ENCODE data around the gene SAMM50.
A peak's percentile ranks its signal among the peaks of the same experiment; 100 is the strongest.

SAMM50 gene

GRCh38 chr22:44028091-44028490, 72.8 kb downstream of the SAMM50 start:
- no peak for DNase-seq (ENCODE audit: low read depth, low spot score)

- no peak for DNase-seq (ENCODE audit: low read depth, low spot score)
Observed at GRCh38 chr22:44029069-44029468, 73.8 kb downstream of the SAMM50 start.

- DNase-seq (ENCODE audit: low read depth, low spot score): no peak
Observed at GRCh38 chr22:44030051-44030701, 74.9 kb downstream of the SAMM50 start.

- no peak for DNase-seq (ENCODE audit: low read depth, low spot score)
Observed at GRCh38 chr22:44030702-44031082, 75.5 kb downstream of the SAMM50 start.

- DNase-seq (ENCODE audit: low read depth, low spot score): no peak
Observed at GRCh38 chr22:44031158-44031952, 76.1 kb downstream of the SAMM50 start.

DNA sequence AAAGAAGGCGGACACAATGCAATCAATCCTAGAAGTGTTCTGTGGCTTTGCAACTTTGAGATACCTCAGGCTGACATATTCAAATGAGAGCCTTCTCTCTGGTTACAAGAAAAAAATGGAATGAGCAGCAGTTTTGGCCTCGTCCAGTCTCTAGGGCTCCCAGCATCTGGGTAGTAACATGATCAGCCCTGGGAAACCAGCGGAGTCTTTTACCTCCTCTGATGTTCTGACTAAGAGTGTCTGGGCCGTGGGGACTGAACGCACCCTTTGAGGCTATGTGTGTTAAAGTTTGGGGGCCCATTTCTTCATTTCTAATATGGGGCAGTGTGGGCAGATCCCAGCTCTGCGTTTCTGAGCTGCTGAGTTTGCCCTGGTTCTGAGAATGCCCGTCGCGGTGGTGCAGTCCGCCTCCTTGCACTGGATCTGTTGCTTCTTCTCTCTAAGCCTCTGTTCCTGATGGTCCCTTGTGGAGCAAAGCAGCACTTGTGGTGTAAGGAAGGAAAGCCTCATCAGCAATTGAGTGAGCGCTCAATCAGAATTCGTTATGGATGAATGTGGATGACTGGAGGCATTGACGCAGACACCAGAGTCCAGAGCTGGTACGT, 77.0 kb downstream of the SAMM50 start:
- DNase-seq (ENCODE audit: low read depth, low spot score): no peak

DNA sequence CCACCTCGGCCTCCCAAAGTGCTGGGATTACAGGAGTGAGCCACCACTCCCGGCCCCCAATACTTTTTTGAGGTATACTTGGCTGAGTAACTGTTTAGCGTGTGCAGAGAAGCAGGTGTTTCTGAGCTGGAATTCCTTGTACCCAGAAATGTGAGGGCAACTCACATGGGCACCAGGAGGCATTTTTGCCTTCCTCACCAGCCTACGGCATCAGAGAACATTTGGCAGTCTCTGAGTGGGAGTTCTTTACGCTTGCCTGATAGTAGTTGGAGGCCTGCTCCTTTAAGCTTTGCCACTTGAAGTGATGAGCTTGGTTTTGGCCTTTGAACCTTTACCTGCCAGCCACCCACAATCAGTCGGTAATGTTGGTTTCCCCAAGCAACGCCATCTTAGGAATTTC, 78.0 kb downstream of the SAMM50 start:
- DNase-seq (ENCODE audit: low read depth, low spot score): no peak

GRCh38 chr22:44033694-44034093, 78.5 kb downstream of the SAMM50 start:
- peak; percentile 57 for DNase-seq (ENCODE audit: low read depth, low spot score)

- peak; percentile 78 for DNase-seq (ENCODE audit: low read depth, low spot score)
Observed at GRCh38 chr22:44037519-44038375, 82.5 kb downstream of the SAMM50 start.

- no peak for DNase-seq (ENCODE audit: low read depth, low spot score)
Observed at GRCh38 chr22:44039566-44040171, 84.4 kb downstream of the SAMM50 start.

DNA sequence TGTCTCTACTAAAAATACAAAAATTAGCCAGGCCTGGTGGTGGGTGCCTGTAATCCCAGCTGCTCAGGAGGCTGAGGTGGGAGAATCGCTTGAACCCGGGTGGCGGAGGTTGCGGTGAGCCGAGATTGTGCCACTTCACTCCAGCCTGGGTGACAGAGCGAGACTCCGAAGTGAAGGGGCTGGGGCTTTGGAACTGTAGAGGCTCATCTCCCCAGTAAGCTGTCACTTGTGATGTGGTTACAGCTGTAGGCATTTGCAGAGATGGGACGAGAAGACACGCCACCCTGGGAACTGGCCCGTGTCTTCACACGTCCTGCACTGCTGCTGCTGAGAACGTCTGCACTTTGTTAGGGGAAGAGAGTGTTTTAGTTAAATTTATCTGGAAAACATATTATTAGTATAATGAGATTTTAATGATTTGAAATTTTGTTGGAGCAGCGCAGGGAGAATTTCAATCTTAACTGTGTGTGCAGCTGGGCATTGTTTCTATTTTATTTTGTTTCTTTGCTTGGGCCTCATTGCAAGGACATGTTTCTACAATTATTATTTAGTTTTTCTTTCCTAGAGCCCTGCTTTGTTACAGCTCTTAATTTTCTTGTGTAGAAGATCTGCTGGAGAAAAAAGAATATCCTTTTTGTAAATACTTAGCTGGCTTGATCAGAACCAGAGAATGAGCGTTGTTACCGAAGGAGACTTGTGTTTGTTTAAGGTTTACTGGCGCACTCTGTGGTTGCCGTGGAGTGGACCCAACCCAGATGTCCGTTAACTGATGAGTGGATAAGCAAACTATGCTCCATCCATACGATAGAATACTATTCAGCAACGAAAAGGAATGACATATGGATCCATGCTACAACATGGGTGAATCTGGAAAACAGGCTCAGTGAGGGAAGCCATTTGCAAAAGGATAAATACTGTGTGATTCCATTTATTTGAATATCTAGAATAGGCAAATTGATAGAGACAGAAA, 87.3 kb downstream of the SAMM50 start:
- DNase-seq (ENCODE audit: low read depth, low spot score): no peak

DNA sequence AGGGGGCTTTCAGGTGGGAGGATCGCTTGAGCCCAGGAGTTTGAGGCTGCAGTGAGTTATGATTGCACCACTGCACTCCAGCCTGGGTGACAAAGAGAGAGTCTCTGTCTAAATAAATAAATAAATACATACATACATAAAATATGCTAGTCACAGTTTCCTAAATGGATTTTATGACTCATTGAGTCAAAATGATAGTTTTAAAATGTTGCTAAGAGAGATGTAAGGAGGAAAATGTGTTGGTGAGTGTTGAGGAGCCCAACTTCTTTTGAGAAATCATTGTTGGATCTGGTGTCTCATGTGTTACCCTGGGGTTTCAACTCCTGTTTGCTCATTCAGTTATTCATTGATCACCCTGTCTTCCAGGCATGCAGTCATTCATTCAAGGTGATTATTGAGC, 89.9 kb downstream of the SAMM50 start:
- DNase-seq (ENCODE audit: low read depth, low spot score): no peak

Data from smooth muscle cell of the brain vasculature (primary cell).